AG04450 (cell line): ENCODE results near the gene NLRC5. TPM values are rescaled to one million over a fixed set of nuclear protein-coding genes. Genes with fewer than 3 reads are reported as not detected.
"Not testable (repeated sequence)": the region's sequence is repeated elsewhere in the genome, so short reads cannot be mapped to it uniquely, and the experiment has no call there.

Source experiments
- CTCF ChIA-PET: fragments of 300-600, 350-600 bp; formaldehyde crosslinking; extraction: SDS; loops from one replicate; lab custom pipeline; 2022; ENCODE audit warnings: antibody characterized with exemption, inconsistent platforms; lab: Charles Lee
- POLR2A ChIA-PET: fragments of 350-600 bp; formaldehyde crosslinking; extraction: SDS; loops from one replicate; lab custom pipeline; 2021; ENCODE audit warnings: antibody characterized with exemption, inconsistent platforms; lab: Yijun Ruan, JAX
- DNase-seq: peaks from one replicate; pipeline ENCODE4 v3.0.0-alpha.2; 2011; ENCODE audit warnings: low read depth, low spot score
- H3K27ac ChIP-seq: one replicate; pipeline ENCODE4 v1.5.1; 2012; ENCODE audit warnings: low read depth, low read length, control low read depth
- H3K27me3 ChIP-seq: one replicate; pipeline ENCODE4 v1.6.0; 2012; ENCODE audit warnings: low read length; ENCODE audit not compliant: control insufficient read depth, insufficient read depth
- H3K4me3 ChIP-seq: 2 replicates; pipeline ENCODE4 v1.5.1; 2011; ENCODE audit warnings: mild to moderate bottlenecking, low read depth, low read length, control low read depth
- H3K9me3 ChIP-seq: 2 replicates; pipeline ENCODE4 v1.5.1; 2012; ENCODE audit warnings: low read length; ENCODE audit not compliant: control insufficient read depth, insufficient read depth
- CTCF ChIP-seq: IDR thresholded peaks from 2 replicates; pipeline ENCODE4 v1.5.1; 2011; ENCODE audit warnings: low read depth, low read length, control low read depth, inconsistent platforms
- polyA plus RNA-seq: library from polyadenylated mRNA; depleted of rRNA; stranded (reverse); fragments of >200 nt; gene quantifications from 2 replicates; pipeline ENCODE4 v1.2.3, GENCODE V29; 2011

Gene NLRC5
- polyA plus RNA-seq, 1 experiment = 9.2 TPM

- DNase-seq = no peak
- Histone ChIP-seq H3K27me3 (no peaks in the 10 kb centered on the region), H3K4me3 (no peak overlapping the region), H3K27ac (no peak overlapping the region), H3K9me3 (no peaks in the 10 kb centered on the region)
- ChIA-PET POLR2A (no interaction called here), CTCF (interaction anchor here (1.2 to 2.1 kb wide), 2 partner anchors 14 to 24 kb away, joined by 4 to 12 read pairs; no protein-coding TSS in a partner anchor)
- no peak for TF ChIP-seq CTCF
Measured at GRCh38 chr16:57069635-57070370, 80.4 kb downstream of the NLRC5 start.

- DNase-seq = no peak
- CTCF ChIA-PET = interaction anchor here (2.1 kb wide), 1 partner anchor 13 kb away, joined by 12 read pairs; no protein-coding TSS in a partner anchor
- Histone ChIP-seq H3K27me3 (no peaks in the 10 kb centered on the region), H3K4me3 (no peak overlapping the region), H3K27ac (peak overlapping the region; percentile 11), H3K9me3 (no peaks in the 10 kb centered on the region)
- TF ChIP-seq CTCF = no peak
- POLR2A ChIA-PET = no interaction called here
Measured at GRCh38 chr16:57070424-57070823, 81.1 kb downstream of the NLRC5 start.

DNA sequence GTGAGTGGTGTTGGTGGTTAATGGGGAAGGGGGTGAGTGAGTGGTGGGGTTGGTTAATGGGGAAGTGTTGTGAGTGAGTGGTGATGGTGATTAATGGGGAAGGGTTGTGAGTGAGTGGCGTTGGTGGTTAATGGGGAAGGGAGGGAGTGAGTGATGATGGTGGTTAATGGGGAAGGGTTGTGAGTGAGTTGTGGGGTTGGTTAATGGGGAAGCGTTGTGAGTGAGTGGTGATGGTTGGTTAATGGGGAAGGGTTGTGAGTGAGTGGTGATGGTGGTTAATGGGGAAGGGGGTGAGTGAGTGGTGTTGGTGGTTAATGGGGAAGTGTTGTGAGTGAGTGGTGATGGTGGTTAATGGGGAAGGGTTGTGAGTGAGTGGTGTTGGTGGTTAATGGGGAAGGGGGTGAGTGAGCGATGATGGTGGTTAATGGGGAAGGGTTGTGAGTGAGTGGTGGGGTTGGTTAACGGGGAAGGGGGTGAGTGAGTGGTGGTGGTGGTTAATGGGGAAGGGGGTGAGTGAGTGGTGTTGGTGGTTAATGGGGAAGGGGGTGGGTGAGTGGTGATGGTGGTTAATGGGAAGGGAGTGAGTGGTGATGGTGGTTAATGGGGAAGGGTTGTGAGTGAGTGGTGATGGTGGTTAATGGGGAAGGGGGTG, 81.8 kb downstream of the NLRC5 start:
- DNase-seq, H3K27me3 ChIP-seq, H3K9me3 ChIP-seq, POLR2A ChIA-PET, CTCF ChIA-PET, H3K27ac ChIP-seq, H3K4me3 ChIP-seq: not testable (repeated sequence)

GRCh38 chr16:57071831-57072582, 82.7 kb downstream of the NLRC5 start:
- Histone ChIP-seq H3K27me3 (no peaks in the 10 kb centered on the region), H3K9me3 (no peaks in the 10 kb centered on the region), H3K4me3 (no peak overlapping the region), H3K27ac (no peak overlapping the region)
- ChIA-PET CTCF (interaction anchor here (3.8 kb wide), 1 partner anchor 12 kb away, joined by 24 read pairs; no protein-coding TSS in a partner anchor), POLR2A (no interaction called here)
- TF ChIP-seq CTCF = no peak
- DNase-seq = no peak

DNA sequence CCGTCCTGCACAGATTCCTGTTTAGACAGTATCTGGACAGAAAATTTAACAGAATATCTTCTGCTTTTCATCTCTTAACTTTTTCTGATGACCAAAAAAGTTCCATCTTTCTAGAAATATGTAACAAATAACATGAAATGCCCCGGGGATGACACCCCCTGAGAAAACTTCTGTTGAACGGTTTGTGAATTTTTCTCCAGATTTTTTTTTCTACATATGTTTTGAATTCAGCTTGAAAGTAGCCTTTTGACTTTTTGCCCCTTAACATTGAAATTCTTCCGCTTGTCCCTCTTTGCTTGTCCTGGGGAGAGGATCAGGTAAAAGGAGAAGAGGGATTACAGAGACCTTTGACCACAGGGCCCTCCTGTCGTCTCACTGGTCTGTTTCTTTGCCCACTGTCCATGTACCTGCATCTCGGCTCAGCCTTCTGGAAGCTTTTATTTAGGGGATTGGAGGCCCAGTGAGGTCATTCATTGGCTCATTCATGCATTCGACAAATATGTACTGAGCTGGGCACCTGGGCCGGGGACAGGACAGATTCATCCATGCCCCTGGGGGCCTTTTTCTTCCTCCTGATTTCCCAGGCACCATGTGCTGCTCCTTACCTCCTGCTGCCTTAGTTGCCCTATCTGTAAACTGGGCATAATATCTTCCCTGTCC, 83.4 kb downstream of the NLRC5 start:
- no peak for DNase-seq
- Histone ChIP-seq H3K27me3 (no peaks in the 10 kb centered on the region), H3K9me3 (no peaks in the 10 kb centered on the region), H3K4me3 (no peak overlapping the region), H3K27ac (no peak overlapping the region)
- ChIA-PET CTCF (interaction anchor here (0.7 to 3.8 kb wide), 2 partner anchors 11 to 21 kb away, joined by 3 to 24 read pairs; no protein-coding TSS in a partner anchor), POLR2A (no interaction called here)
- TF ChIP-seq CTCF = no peak
